IMR-90 (cell line): Measurements from ENCODE around the gene MBOAT2. TPM values are rescaled to one million over a fixed set of nuclear protein-coding genes. Genes with fewer than 3 reads are reported as not detected.

Source experiments
- ATAC-seq: fragments of 200-7000 bp; cut with Tn5 transposase; 2 replicates; pipeline ENCODE4 v1.9.1; 2020; ENCODE audit warnings: low read depth, mild to moderate bottlenecking, moderate library complexity
- BruUV-seq: library from RNA; stranded (reverse); fragments of 400-500 nt; replicated peaks from 2 replicates; lab custom pipeline; 2021; lab: Mats Ljungman, UMichigan
- CTCF ChIA-PET: fragments of 300-600 bp; formaldehyde crosslinking; extraction: SDS; loops from one replicate; lab custom pipeline; 2021; ENCODE audit warnings: antibody characterized with exemption; lab: Yijun Ruan, JAX
- POLR2A ChIA-PET: fragments of 300-600 bp; sonication (Branson Sonifier 250); formaldehyde crosslinking; loops from one replicate; lab custom pipeline; 2022; ENCODE audit warnings: antibody characterized with exemption; ENCODE audit not compliant: unreplicated experiment; lab: Charles Lee
- DNase-seq: peaks from one replicate; pipeline ENCODE4 v3.0.0; 2013
- H2AFZ ChIP-seq: replicated peaks from 2 replicates; pipeline ENCODE3; 2013; ENCODE audit warnings: low read length, mild to moderate bottlenecking; ENCODE audit not compliant: poor library complexity
- H2AK5ac ChIP-seq: 2 replicates; pipeline ENCODE4 v1.6.1; 2013; ENCODE audit warnings: low read depth, low read length, inconsistent platforms
- H2AK9ac ChIP-seq: replicated peaks from 2 replicates; pipeline ENCODE3; 2013; ENCODE audit warnings: mild to moderate bottlenecking, low read depth, low read length, moderate library complexity; ENCODE audit not compliant: poor library complexity
- H2BK120ac ChIP-seq: 2 replicates; pipeline ENCODE4 v1.6.1; 2013; ENCODE audit warnings: low read depth, low read length, inconsistent platforms
- H2BK15ac ChIP-seq: 3 replicates; pipeline ENCODE4 v1.6.1; 2013; ENCODE audit warnings: low read depth, low read length, inconsistent platforms
- H2BK20ac ChIP-seq: 2 replicates; pipeline ENCODE4 v1.6.1; 2013; ENCODE audit warnings: low read depth, mild to moderate bottlenecking, inconsistent platforms, low read length, moderate library complexity
- H2BK5ac ChIP-seq: 2 replicates; pipeline ENCODE4 v1.6.1; 2013; ENCODE audit warnings: mild to moderate bottlenecking, low read depth, low read length, inconsistent platforms; ENCODE audit not compliant: poor library complexity, severe bottlenecking
- H3K14ac ChIP-seq: replicated peaks from 2 replicates; pipeline ENCODE4 v1.6.1; 2013; ENCODE audit warnings: low read depth, low read length, inconsistent platforms
- H3K18ac ChIP-seq: 2 replicates; pipeline ENCODE4 v1.6.1; 2013; ENCODE audit warnings: low read depth, low read length, control low read depth
- H3K23ac ChIP-seq: 2 replicates; pipeline ENCODE4 v1.6.1; 2013; ENCODE audit warnings: low read depth, low read length, inconsistent platforms
- H3K27ac ChIP-seq: 2 replicates; pipeline ENCODE4 v1.5.1; 2013; ENCODE audit warnings: mild to moderate bottlenecking, control low read depth, low read length; ENCODE audit not compliant: insufficient read depth
- H3K27me3 ChIP-seq: 2 replicates; pipeline ENCODE4 v1.6.1; 2013; ENCODE audit warnings: low read length; ENCODE audit not compliant: control insufficient read depth, insufficient read depth
- H3K36me3 ChIP-seq: 2 replicates; pipeline ENCODE4 v1.6.1; 2013; ENCODE audit warnings: low read length, mixed read lengths; ENCODE audit not compliant: control insufficient read depth, insufficient read depth
- H3K4ac ChIP-seq: 2 replicates; pipeline ENCODE4 v1.6.1; 2013; ENCODE audit warnings: low read depth, low read length, inconsistent platforms
- H3K4me1 ChIP-seq: 2 replicates; pipeline ENCODE4 v1.6.1; 2013; ENCODE audit warnings: low read length, mixed read lengths; ENCODE audit not compliant: control insufficient read depth, insufficient read depth
- H3K4me2 ChIP-seq: 2 replicates; pipeline ENCODE4 v1.6.1; 2013; ENCODE audit warnings: low read depth, mild to moderate bottlenecking, control low read depth, low read length, moderate library complexity
- H3K4me3 ChIP-seq: 2 replicates; pipeline ENCODE4 v1.5.1; 2013; ENCODE audit warnings: low read depth, mild to moderate bottlenecking, control low read depth, low read length, moderate library complexity; ENCODE audit not compliant: insufficient read depth
- H3K56ac ChIP-seq: 2 replicates; pipeline ENCODE4 v1.6.1; 2013; ENCODE audit warnings: low read length, inconsistent platforms; ENCODE audit not compliant: insufficient read depth; ENCODE audit errors: extremely low read depth
- H3K79me1 ChIP-seq, 2 experiments: 2 replicates each; pipeline ENCODE4 v1.6.1; 2013; ENCODE audit warnings: low read length in 2 of 2, inconsistent platforms in 1 of 2, low read depth in 1 of 2
- H3K9ac ChIP-seq: 2 replicates; pipeline ENCODE4 v1.6.1; 2013; ENCODE audit warnings: low read depth, low read length, control low read depth
- H3K9me1 ChIP-seq: 2 replicates; pipeline ENCODE4 v1.6.1; 2013; ENCODE audit warnings: low read length, inconsistent platforms; ENCODE audit not compliant: insufficient read depth
- H3K9me3 ChIP-seq: 2 replicates; pipeline ENCODE4 v1.6.1; 2013; ENCODE audit warnings: low read length; ENCODE audit not compliant: control insufficient read depth, insufficient read depth
- H4K20me1 ChIP-seq: 2 replicates; pipeline ENCODE4 v1.6.1; 2013; ENCODE audit warnings: low read length, inconsistent platforms; ENCODE audit not compliant: insufficient read depth
- H4K5ac ChIP-seq: 2 replicates; pipeline ENCODE4 v1.6.1; 2013; ENCODE audit warnings: mild to moderate bottlenecking, low read depth, low read length, control low read depth
- H4K8ac ChIP-seq, 2 experiments: 2 replicates each; pipeline ENCODE4 v1.6.1; 2013; ENCODE audit warnings: low read depth in 2 of 2, low read length in 2 of 2, control low read depth in 1 of 2, inconsistent platforms in 1 of 2
- H4K91ac ChIP-seq: 2 replicates; pipeline ENCODE4 v1.6.1; 2013; ENCODE audit warnings: low read depth, low read length, inconsistent platforms; ENCODE audit not compliant: insufficient read depth
- CEBPB ChIP-seq: IDR thresholded peaks from 2 replicates; pipeline ENCODE4 v1.6.1; 2012; ENCODE audit warnings: low read depth, low read length, improper control_type of control experiment
- CHD1 ChIP-seq: IDR thresholded peaks from 2 replicates; pipeline ENCODE4 v1.6.1; 2012; ENCODE audit warnings: low read depth, low read length, improper control_type of control experiment
- FOS ChIP-seq: fragments of 150-350 bp; IDR thresholded peaks from 2 replicates; pipeline ENCODE4 v1.6.1; 2016; ENCODE audit warnings: low read depth, low read length
- POLR2A ChIP-seq: IDR thresholded peaks from 2 replicates; pipeline ENCODE4 v1.6.1; 2012; ENCODE audit warnings: mild to moderate bottlenecking, low read depth, low read length
- SMC3 ChIP-seq: fragments of 150-350 bp; IDR thresholded peaks from 2 replicates; pipeline ENCODE4 v1.6.1; 2016; ENCODE audit warnings: low read depth, mild to moderate bottlenecking, antibody characterized with exemption, low read length, moderate library complexity
- USF2 ChIP-seq: fragments of 150-350 bp; IDR thresholded peaks from 2 replicates; pipeline ENCODE4 v1.6.1; 2017; ENCODE audit warnings: mild to moderate bottlenecking, antibody characterized with exemption, low read length, low read depth
- WGBS, 2 experiments: methylation state at CpG; one replicate each; pipeline versions ENCODE4 v1.1.5 to v1.1.7; 2013; ENCODE audit warnings: missing lambda C conversion rate in 2 of 2; ENCODE audit not compliant: insufficient read length in 1 of 2; ENCODE audit errors: extremely low coverage in 2 of 2; 5-methylcytosine and 5-hydroxymethylcytosine counted together
- dilution Hi-C: fragments of 300-500 bp; cut with HindIII; formaldehyde crosslinking; loops from one replicate; pipeline ENCODE4 v1.14.3; 2018; ENCODE audit warnings: low sequenced_read_pairs; ENCODE audit not compliant: unreplicated experiment
- in situ Hi-C: fragments of 300-500 bp; cut with MboI; formaldehyde crosslinking; loops from 3 replicates; pipeline ENCODE4 v1.14.3; 2019; ENCODE audit warnings: low sequenced_read_pairs, inconsistent platforms, mixed read lengths
- intact Hi-C: fragments of 100-400 bp; cut with micrococcal nuclease; formaldehyde crosslinking; loops from 2 replicates; pipeline ENCODE4 v1.10.0; 2022
- polyA plus RNA-seq, 3 experiments: library from polyadenylated mRNA; depleted of rRNA; stranded (reverse); fragments of >200 nt; gene quantifications; 2 replicates each; pipeline ENCODE4 v1.2.3, GENCODE V29; 2012; ENCODE audit warnings: low replicate concordance in 1 of 3
- total RNA-seq: library from RNA; depleted of rRNA; stranded (reverse); fragments of >200 nt; gene quantifications from 2 replicates; pipeline ENCODE4 v1.2.3, GENCODE V29; 2012
- TF ChIP-seq, protein P1 (sequence below): fragments of 150-350 bp; IDR thresholded peaks from 2 replicates; pipeline ENCODE4 v1.6.1; 2016; ENCODE audit warnings: low read depth, mild to moderate bottlenecking, low read length, moderate library complexity, borderline replicate concordance

Gene MBOAT2
- total and polyA plus RNA-seq, 2 of the 4 experiments (the other 2 are of a cell fraction) = 33.9 to 102 TPM

DNA sequence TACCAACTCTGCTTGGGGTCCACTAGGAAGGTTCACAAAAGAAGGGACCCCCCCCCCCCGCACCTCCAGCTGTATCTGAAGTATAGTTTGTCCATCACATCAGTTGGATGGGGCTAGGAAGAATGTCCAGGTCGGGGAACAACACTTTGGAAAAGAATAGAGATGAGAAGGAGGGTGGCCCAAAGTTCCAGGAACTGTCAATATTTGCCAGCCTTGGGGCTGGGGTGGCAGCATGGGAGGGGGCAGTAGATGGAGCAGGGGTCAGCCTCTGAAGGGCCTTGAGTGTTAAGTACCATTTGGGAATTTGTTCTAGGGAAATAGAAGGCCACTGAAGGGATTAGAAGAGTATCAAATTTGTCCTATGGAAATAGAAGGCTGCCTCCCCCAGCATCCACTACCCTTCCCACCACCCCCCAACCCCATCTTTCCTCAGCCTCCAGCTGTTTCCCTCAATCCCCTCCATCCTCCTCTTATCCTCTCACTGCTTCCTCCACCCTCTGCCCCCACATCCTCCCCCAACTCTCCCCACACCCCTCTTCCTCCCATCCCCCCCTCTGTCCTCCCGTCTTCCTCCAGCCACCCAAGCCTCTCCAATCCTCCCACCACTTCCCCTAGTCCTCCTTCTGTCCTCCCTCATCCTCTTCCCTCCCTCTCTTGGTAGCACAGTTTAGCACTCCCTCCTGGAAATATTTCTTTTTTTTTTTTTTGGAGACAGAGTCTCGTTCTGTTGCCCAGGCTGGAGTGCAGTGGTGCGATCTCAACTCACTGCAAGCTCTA, 164.1 kb downstream of the MBOAT2 start:
- dilution Hi-C loops (no loop called here), intact Hi-C loops (no loop called here), in situ Hi-C loops (no loop called here)
- H3K4ac ChIP-seq = no peak overlapping the region
- no TSS peak for BruUV-seq
- TF ChIP-seq USF2 (no peak), FOS (no peak), CEBPB (no peak), POLR2A (no peak), CHD1 (no peak), SMC3 (no peak)
- TF ChIP-seq, protein P1, sequence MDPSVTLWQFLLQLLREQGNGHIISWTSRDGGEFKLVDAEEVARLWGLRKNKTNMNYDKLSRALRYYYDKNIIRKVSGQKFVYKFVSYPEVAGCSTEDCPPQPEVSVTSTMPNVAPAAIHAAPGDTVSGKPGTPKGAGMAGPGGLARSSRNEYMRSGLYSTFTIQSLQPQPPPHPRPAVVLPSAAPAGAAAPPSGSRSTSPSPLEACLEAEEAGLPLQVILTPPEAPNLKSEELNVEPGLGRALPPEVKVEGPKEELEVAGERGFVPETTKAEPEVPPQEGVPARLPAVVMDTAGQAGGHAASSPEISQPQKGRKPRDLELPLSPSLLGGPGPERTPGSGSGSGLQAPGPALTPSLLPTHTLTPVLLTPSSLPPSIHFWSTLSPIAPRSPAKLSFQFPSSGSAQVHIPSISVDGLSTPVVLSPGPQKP = no peak
- no peaks in the 10 kb centered on the region for H3K9me3 ChIP-seq
- H2AFZ ChIP-seq = no peak overlapping the region
- H3K56ac ChIP-seq = no peak overlapping the region
- no peak overlapping the region for H3K4me3 ChIP-seq
- ATAC-seq = no peak
- no peak overlapping the region for H2AK9ac ChIP-seq
- no peak overlapping the region for H3K23ac ChIP-seq
- H2BK120ac ChIP-seq = no peak overlapping the region
- no peak for DNase-seq
- H3K4me2 ChIP-seq = no peak overlapping the region
- no peak overlapping the region for H3K27ac ChIP-seq
- CTCF ChIA-PET = no interaction called here
- H4K8ac ChIP-seq = no peak overlapping the region
- H2BK5ac ChIP-seq = no peak overlapping the region
- no peaks in the 10 kb centered on the region for H3K36me3 ChIP-seq
- H3K14ac ChIP-seq = no peak overlapping the region
- H3K79me1 ChIP-seq = peaks cover 11 to 30% of the 10 kb centered on the region in 2 experiments
- H3K18ac ChIP-seq = no peak overlapping the region
- H3K9ac ChIP-seq = no peak overlapping the region
- no peak overlapping the region for H4K5ac ChIP-seq
- H3K4me1 ChIP-seq = peaks cover 2% of the 10 kb centered on the region
- H3K9me1 ChIP-seq = peaks cover 8% of the 10 kb centered on the region
- no peaks in the 10 kb centered on the region for H3K27me3 ChIP-seq
- no peak overlapping the region for H2AK5ac ChIP-seq
- peaks cover 13% of the 10 kb centered on the region for H4K20me1 ChIP-seq
- no peak overlapping the region for H4K91ac ChIP-seq
- POLR2A ChIA-PET = no interaction called here
- H2BK20ac ChIP-seq = no peak overlapping the region
- no peak overlapping the region for H2BK15ac ChIP-seq
- WGBS, 2 experiments = 73% methylated on average over 1 of the region's 5 CpGs; no CpG with 5 or more reads in 1 of the 2 experiments
